GM12891 (cell line): ENCODE results near the gene CEP83.
"Not testable (repeated sequence)": the region's sequence is repeated elsewhere in the genome, so short reads cannot be mapped to it uniquely, and the experiment has no call there.

ENCODE experiments used
- DNase-seq: peaks from one replicate; pipeline ENCODE4 v3.0.0; 2011; ENCODE audit warnings: low spot score; ENCODE audit not compliant: insufficient read length
- FAIRE-seq: peaks from 2 replicates; lab custom pipeline; 2011; peaks lifted over from hg19 to GRCh38; lab: Jason Lieb, UNC
- PAX5 ChIP-seq: IDR thresholded peaks from 2 replicates; pipeline ENCODE4 v1.6.1; 2011; ENCODE audit warnings: low read length, moderate library complexity, mild to moderate bottlenecking; ENCODE audit not compliant: insufficient read depth, severe bottlenecking
- POLR2A ChIP-seq: IDR thresholded peaks from 2 replicates; pipeline ENCODE4 v1.6.1; 2011; ENCODE audit warnings: low read depth, low read length, control low read depth
- POLR2AphosphoS5 ChIP-seq: IDR thresholded peaks from 2 replicates; pipeline ENCODE4 v1.6.1; 2011; ENCODE audit warnings: low read depth, low read length, control low read depth
- POU2F2 ChIP-seq: IDR thresholded peaks from 2 replicates; pipeline ENCODE4 v1.6.1; 2011; ENCODE audit warnings: low read depth, mild to moderate bottlenecking, control low read depth, low read length, moderate library complexity
- SPI1 ChIP-seq: IDR thresholded peaks from 2 replicates; pipeline ENCODE4 v1.6.1; 2011; ENCODE audit warnings: low read depth, low read length, control low read depth
- TAF1 ChIP-seq: IDR thresholded peaks from 2 replicates; pipeline ENCODE4 v1.6.1; 2011; ENCODE audit warnings: low read depth, low read length, control low read depth

CEP83 gene

DNA sequence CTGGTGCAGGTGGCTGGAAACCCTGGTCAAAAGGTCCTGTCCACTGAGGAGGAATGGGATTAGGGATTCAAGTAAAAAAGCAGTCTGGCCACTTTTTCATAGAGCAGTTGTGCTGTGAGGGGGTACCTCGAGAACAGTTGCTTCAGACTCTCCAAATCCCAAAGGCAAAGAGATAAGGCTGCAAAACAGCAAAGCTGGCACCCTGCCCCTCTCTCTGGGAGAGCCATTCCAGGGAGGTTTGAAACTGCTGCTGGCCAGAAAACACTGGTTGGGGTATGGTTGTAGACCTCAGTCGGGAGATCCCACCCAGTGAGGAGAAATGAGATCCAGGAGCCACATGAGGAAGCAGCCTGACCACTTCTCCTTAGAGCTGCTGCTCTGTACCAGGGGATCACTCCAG lies 137.3 kb downstream of the CEP83 start:
- TF ChIP-seq SPI1 (no peak), POLR2AphosphoS5 (no peak), PAX5 (no peak), POU2F2 (no peak), POLR2A (no peak), TAF1 (no peak)
- DNase-seq: no peak
- no peak for FAIRE-seq

DNA sequence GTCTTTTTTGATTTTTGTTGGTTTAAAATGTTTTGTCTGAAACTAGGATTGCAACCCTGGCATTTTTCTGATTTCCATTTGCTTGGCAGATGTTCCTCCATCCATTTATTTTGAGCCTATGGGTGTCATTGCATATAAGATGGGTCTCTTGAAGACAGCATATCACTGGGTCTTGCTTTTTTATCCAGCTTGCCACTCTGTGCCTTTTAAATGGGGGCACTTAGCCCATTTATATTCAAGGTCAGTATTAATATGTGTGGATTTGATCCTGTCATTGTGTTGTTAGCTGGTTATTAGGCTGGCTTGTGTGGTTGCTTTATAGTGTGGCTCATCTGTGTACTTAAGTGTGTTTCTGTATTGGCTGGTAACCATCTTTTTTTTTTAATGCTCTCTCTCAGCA lies 139.6 kb downstream of the CEP83 start:
- TF ChIP-seq POU2F2: no peak
- no peak for TF ChIP-seq PAX5
- no peak for TF ChIP-seq SPI1
- no peak for TF ChIP-seq POLR2AphosphoS5
- TF ChIP-seq TAF1: no peak
- TF ChIP-seq POLR2A: no peak
- no peak for DNase-seq
- FAIRE-seq: no peak

DNA sequence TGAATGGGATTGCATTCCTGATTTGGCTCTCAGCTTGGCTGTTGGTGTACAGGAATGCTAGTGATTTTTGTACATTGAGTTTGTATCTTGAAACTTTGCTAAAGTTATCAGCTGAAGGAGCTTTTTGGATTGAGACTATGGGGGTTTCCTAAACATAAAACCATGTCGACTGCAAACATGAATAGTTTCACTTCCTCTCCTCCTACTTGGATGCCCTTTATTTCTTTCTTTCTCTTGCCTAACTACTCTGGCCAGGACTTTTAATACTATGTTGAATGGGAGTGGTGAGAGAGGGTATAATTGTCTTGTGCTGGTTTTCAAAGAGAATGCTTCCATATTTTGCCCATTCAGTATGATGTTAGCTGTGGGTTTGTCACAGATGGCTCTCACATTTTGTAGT lies 141.5 kb downstream of the CEP83 start:
- TF ChIP-seq SPI1 (peak; percentile 99), POU2F2 (no peak), TAF1 (no peak), POLR2AphosphoS5 (no peak), PAX5 (no peak), POLR2A (no peak)
- DNase-seq (no peak), FAIRE-seq (peak; percentile 70)

DNA sequence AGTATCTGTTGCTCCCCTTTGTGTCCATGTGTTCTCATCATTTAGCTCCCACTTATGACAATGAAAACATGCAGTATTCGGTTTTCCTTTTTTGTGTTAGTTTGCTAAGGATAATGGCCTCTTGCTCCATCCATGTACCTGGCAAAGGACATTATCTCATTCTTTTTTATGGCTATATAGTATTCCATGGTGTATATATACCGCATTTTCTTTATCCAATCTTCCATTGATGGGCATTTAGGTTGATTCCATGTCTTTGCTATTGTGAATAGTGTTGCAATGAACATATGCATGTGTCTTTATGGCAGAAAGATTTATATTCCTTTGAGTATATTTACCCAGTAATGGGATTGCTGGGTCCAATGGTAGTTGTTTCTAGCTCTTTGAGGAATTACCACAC lies 143.1 kb downstream of the CEP83 start:
- not testable (repeated sequence) for DNase-seq, FAIRE-seq

DNA sequence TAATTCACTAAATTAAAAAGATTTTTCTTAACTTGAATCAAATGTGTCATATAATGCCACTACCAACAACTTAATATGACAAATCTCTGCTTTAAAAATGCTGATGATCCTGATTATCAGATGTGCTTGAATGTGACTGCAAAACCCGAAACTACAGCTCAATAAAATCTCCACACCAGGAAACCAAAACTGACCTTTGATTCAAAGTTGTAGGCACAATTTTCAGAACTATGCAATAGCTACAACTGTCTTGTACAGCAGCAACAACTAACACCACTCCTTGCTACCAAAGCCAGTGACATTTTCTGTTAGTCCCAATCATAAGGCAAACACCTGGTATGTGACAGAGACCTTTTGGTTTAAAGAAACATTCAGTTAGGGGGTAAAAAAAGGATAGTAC lies 147.3 kb downstream of the CEP83 start:
- TF ChIP-seq PAX5 (no peak), POLR2A (no peak), SPI1 (no peak), POU2F2 (no peak), TAF1 (no peak), POLR2AphosphoS5 (no peak)
- FAIRE-seq (no peak), DNase-seq (no peak)

DNA sequence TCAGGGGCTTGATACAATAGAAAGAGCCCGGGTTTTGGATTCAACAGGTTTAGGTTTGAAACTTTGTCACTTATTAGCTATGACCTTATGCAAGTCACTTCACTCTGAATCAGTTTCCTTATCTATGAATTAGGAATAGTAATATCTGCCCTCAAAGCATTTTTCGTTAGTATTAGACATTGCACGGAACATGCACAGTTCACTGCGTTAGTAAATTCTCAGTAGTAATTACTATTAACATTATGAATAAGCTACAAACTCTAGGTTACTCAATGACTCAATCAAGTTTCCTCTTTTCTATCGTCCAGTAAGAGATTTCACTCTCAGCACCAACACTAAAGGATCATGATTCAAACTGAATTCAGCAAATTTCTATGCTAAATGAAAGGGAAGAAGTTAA lies 150.3 kb downstream of the CEP83 start:
- DNase-seq (no peak), FAIRE-seq (no peak)
- TF ChIP-seq SPI1 (no peak), TAF1 (no peak), POU2F2 (no peak), PAX5 (no peak), POLR2AphosphoS5 (no peak), POLR2A (no peak)

DNA sequence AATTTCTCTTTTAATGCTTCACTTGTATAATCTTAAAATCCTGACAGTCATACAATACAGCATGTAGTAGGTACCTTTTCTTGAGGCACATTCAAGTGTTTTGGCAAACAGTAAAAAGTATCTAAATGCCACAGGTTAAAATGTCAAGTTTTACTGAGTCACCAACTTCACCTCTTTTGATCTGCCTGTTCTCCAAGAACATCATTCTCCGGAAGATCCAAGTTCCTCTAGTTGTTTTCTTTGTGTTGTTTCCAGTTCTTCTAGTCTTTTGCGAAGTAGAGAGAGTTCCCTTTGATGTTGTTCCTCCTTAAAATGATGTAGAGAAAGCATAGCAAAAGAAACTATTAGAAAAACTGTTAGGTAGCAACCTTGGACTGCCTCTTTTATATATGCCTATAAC lies 151.1 kb downstream of the CEP83 start:
- DNase-seq (no peak), FAIRE-seq (no peak)
- TF ChIP-seq PAX5 (no peak), TAF1 (no peak), POU2F2 (no peak), POLR2AphosphoS5 (no peak), SPI1 (no peak), POLR2A (no peak)

GRCh38 chr12:94305130-94305957 lies 154.3 kb downstream of the CEP83 start:
- DNase-seq: no peak
- peak; percentile 93 for FAIRE-seq
- TF ChIP-seq SPI1: no peak

GRCh38 chr12:94304566-94305061 lies 155.1 kb downstream of the CEP83 start:
- TF ChIP-seq TAF1 (no peak), POLR2AphosphoS5 (no peak), POU2F2 (no peak), POLR2A (no peak), PAX5 (no peak), SPI1 (no peak)
- DNase-seq (no peak), FAIRE-seq (peak; percentile 60)

DNA sequence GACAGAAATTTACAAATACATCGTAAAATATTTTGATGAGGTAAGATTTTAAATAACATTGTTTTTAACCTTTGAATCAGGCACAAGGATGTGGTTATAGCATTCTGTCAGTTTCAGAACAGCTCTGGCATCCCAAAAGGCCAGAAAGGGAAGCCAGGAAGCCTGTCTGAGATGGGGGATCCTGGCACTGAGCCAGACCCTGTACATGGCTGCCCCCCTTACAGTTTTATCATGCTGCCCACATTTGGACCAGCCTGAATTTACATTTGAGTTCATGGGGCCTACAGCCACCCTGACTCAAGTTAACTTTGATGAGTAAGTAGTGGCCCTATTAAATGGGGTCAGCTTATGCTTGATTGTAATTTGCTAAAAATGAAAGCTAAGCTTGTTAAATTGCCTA lies 155.7 kb downstream of the CEP83 start:
- no peak for TF ChIP-seq POU2F2
- no peak for TF ChIP-seq SPI1
- TF ChIP-seq POLR2AphosphoS5: no peak
- no peak for TF ChIP-seq POLR2A
- TF ChIP-seq PAX5: no peak
- TF ChIP-seq TAF1: no peak
- no peak for FAIRE-seq
- no peak for DNase-seq
